ENCODE measurements around the gene TPRA1. TPM values are rescaled to one million over a fixed set of nuclear protein-coding genes. Genes with fewer than 3 reads are reported as not detected.

The TPRA1 gene
- total RNA-seq, 1 experiment from 2014 or later: 35.1 TPM

DNA sequence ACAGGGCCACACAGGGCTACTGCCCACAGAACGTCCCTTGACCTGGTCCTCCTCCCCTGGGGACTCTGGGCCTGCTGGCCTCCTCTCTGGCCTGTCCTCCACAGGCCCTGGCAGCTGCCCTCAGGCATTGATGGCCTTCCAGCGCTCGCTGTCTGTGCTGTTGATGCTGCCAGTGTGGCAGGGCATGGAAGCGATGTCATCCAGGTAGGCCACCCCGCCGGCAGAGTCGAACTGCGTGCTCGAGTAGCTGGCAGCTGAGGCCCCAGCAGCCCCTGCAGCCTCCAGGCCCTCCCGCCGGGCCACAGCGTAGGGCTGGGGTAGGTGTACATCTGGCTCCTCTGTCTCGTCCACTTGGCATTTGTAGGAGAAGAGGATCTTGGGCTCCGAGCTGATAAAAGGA, 17.1 kb downstream of the TPRA1 start:
- Histone ChIP-seq H2AFZ (ENCODE audit: low read depth, low read length, poor library complexity, severe bottlenecking) (no peak overlapping the region), H3K9me3 (ENCODE audit: control insufficient read depth in 1 of 2, insufficient read depth in 1 of 2, low read depth in 1 of 2, low read length in 2 of 2) (no peaks in the 10 kb centered on the region), H3K9ac (ENCODE audit: low read length) (no peak overlapping the region), H3K4me1 (ENCODE audit: control insufficient read depth in 1 of 2, insufficient read depth in 2 of 2, low read length in 2 of 2) (peaks cover 0 to 4% of the 10 kb centered on the region in 2 experiments; a peak in 1 of 4 replicates), H3K4me3 (replicated peaks in 1 of 2; ENCODE audit: low read depth in 1 of 2, low read length in 2 of 2) (no peak overlapping the region), H3K27ac (ENCODE audit: low read depth, low read length) (no peak overlapping the region), H3K27me3 (ENCODE audit: insufficient read depth, low read length) (no peaks in the 10 kb centered on the region), H3K9me2 (ENCODE audit: insufficient read depth) (no peaks in the 10 kb centered on the region), H3K36me3 (ENCODE audit: control insufficient read depth in 1 of 2, insufficient read depth in 2 of 2, low read length in 2 of 2) (peaks cover 3 to 17% of the 10 kb centered on the region in 2 experiments; a peak in 3 of 4 replicates), H3K4me2 (ENCODE audit: low read length) (no peak overlapping the region), H4K20me1 (ENCODE audit: insufficient read depth) (no peaks in the 10 kb centered on the region), H3K79me2 (ENCODE audit: insufficient read depth, low read length) (no peaks in the 10 kb centered on the region; the same call in 1 of the 2 replicates)
- intact Hi-C loops (cut with micrococcal nuclease): no loop called here
- RAD21 ChIA-PET (ENCODE audit: low non-redundant PET in 1 of 2, low total read pairs in 2 of 2, uncharacterized antibody in 2 of 2, unreplicated experiment in 2 of 2): no interaction called here
- DNase-seq (ENCODE audit: low read depth, low spot score) (no peak), ATAC-seq (no peak)
- POLR2A ChIA-PET: no interaction called here
- CTCF ChIA-PET: no interaction called here
- no TSS peak for BruUV-seq (replicated peaks)
- TF ChIP-seq EZH2 (IDR thresholded peaks at IDR 0.05) (no peak), SIN3A (IDR thresholded peaks at IDR 0.05; ENCODE audit: low read depth) (no peak), EZH2phosphoT487 (IDR thresholded peaks at IDR 0.05; ENCODE audit: borderline replicate concordance) (no peak)

DNA sequence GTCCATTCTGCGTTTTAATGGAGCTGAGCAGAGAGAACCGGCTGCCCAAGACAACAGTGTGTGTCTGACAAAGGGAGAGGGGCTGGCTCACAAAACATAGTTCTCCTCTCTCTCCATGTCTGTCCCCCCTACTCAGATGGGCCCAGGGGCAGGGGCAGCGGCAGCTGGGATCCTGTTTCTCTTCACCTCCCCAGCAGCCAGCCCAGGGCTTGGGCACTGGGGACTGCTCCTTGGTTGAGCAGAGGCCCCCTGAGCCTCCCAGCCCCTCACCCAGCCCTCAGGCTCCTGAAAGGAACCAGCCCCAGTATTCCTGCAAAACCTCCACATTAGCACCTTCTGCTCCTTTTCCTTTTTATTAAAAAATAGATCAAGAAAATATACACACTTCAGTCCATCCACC, 17.8 kb downstream of the TPRA1 start:
- no peak overlapping the region for H3K4me3 ChIP-seq (replicated peaks in 1 of 2; ENCODE audit: low read depth in 1 of 2, low read length in 2 of 2)
- H3K36me3 ChIP-seq (ENCODE audit: control insufficient read depth in 1 of 2, insufficient read depth in 2 of 2, low read length in 2 of 2): peaks cover 3 to 17% of the 10 kb centered on the region in 2 experiments; a peak in 3 of 4 replicates
- H3K9me2 ChIP-seq (ENCODE audit: insufficient read depth): no peaks in the 10 kb centered on the region
- H3K9me3 ChIP-seq (ENCODE audit: control insufficient read depth in 1 of 2, insufficient read depth in 1 of 2, low read depth in 1 of 2, low read length in 2 of 2): no peaks in the 10 kb centered on the region
- ATAC-seq (no peak), DNase-seq (ENCODE audit: low read depth, low spot score) (no peak)
- H3K9ac ChIP-seq (ENCODE audit: low read length): no peak overlapping the region
- H3K27ac ChIP-seq (ENCODE audit: low read depth, low read length): no peak overlapping the region
- intact Hi-C loops (cut with micrococcal nuclease): no loop called here
- no peak overlapping the region for H3K4me2 ChIP-seq (ENCODE audit: low read length)
- no peaks in the 10 kb centered on the region for H3K79me2 ChIP-seq (ENCODE audit: insufficient read depth, low read length)
- no peaks in the 10 kb centered on the region for H4K20me1 ChIP-seq (ENCODE audit: insufficient read depth)
- ChIA-PET POLR2A (no interaction called here), RAD21 (ENCODE audit: low non-redundant PET in 1 of 2, low total read pairs in 2 of 2, uncharacterized antibody in 2 of 2, unreplicated experiment in 2 of 2) (no interaction called here), CTCF (no interaction called here)
- no TSS peak for BruUV-seq (replicated peaks)
- no peaks in the 10 kb centered on the region for H3K27me3 ChIP-seq (ENCODE audit: insufficient read depth, low read length)
- no peak overlapping the region for H2AFZ ChIP-seq (ENCODE audit: low read depth, low read length, poor library complexity, severe bottlenecking)
- TF ChIP-seq, protein P1, sequence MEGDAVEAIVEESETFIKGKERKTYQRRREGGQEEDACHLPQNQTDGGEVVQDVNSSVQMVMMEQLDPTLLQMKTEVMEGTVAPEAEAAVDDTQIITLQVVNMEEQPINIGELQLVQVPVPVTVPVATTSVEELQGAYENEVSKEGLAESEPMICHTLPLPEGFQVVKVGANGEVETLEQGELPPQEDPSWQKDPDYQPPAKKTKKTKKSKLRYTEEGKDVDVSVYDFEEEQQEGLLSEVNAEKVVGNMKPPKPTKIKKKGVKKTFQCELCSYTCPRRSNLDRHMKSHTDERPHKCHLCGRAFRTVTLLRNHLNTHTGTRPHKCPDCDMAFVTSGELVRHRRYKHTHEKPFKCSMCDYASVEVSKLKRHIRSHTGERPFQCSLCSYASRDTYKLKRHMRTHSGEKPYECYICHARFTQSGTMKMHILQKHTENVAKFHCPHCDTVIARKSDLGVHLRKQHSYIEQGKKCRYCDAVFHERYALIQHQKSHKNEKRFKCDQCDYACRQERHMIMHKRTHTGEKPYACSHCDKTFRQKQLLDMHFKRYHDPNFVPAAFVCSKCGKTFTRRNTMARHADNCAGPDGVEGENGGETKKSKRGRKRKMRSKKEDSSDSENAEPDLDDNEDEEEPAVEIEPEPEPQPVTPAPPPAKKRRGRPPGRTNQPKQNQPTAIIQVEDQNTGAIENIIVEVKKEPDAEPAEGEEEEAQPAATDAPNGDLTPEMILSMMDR (IDR thresholded peaks at IDR 0.05 in 2 of 3, conservative IDR thresholded peaks at IDR 0.05 in 1 of 3; ENCODE audit: borderline replicate concordance in 1 of 3, insufficient read depth in 1 of 3, low read depth in 2 of 3, low read length in 2 of 3): no peak
- TF ChIP-seq EZH2 (IDR thresholded peaks at IDR 0.05): no peak
- TF ChIP-seq, protein P2, sequence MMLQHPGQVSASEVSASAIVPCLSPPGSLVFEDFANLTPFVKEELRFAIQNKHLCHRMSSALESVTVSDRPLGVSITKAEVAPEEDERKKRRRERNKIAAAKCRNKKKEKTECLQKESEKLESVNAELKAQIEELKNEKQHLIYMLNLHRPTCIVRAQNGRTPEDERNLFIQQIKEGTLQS (IDR thresholded peaks at IDR 0.05): no peak
- no peak for TF ChIP-seq CBX3 (IDR thresholded peaks at IDR 0.05; ENCODE audit: low read depth)
- H3K4me1 ChIP-seq (ENCODE audit: control insufficient read depth in 1 of 2, insufficient read depth in 2 of 2, low read length in 2 of 2): peaks cover 0 to 4% of the 10 kb centered on the region in 2 experiments; a peak in 1 of 4 replicates
